ENCODE results near the gene TMPRSS15. TPM values are rescaled to one million over a fixed set of nuclear protein-coding genes. Genes with fewer than 3 reads are reported as not detected.

TMPRSS15 gene
- total and polyA plus RNA-seq, 12 donors: not detected

- H3K36me3 ChIP-seq (replicated peaks in 1 of 2): no peaks in the 10 kb centered on the region
- no peaks in the 10 kb centered on the region for H3K4me1 ChIP-seq (replicated peaks in 1 of 2)
- no peak overlapping the region for H3K27ac ChIP-seq
- no peaks in the 10 kb centered on the region for H3K9me3 ChIP-seq (replicated peaks in 1 of 3)
- H3K27me3 ChIP-seq: no peaks in the 10 kb centered on the region
- no peak overlapping the region for H3K4me3 ChIP-seq
- 77 to 92% (median 88%) methylated on average over 1 of the region's 1 CpG for WGBS, 4 donors
- no peak for DNase-seq
- TF ChIP-seq CTCF (IDR thresholded peaks at IDR 0.05): no peak
- no peak for TF ChIP-seq POLR2A (IDR thresholded peaks at IDR 0.05)
- intact Hi-C loops (cut with DNase I): no loop called here
Observed at GRCh38 chr21:18334066-18334465, 69.5 kb downstream of the TMPRSS15 start.

DNA sequence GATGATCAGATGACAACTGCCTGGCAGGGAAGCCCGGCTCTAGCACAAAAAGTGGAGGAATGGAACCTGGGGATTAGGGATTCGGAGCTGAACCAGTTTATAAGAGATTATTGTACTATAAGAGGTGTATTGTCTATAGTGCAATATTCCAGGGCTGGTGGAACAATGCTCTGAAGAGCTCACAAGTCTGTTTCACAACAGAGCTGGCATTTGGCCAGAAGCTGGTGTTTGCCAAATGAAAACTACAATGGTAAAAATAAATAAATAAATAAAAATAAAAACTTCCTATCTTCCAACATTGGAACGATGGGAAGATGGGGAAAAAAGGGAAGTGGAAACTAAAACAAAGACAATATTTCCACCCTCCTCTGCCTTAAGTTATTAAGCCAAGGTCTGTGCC, 85.4 kb downstream of the TMPRSS15 start:
- 54 to 66% (median 63%) methylated on average over 3 of the region's 3 CpGs for whole genome bisulfite sequencing, 4 donors
- Histone ChIP-seq H3K4me1 (replicated peaks in 1 of 2) (no peaks in the 10 kb centered on the region), H3K27ac (no peak overlapping the region), H3K9me3 (replicated peaks in 1 of 3) (no peaks in the 10 kb centered on the region), H3K27me3 (no peaks in the 10 kb centered on the region), H3K4me3 (no peak overlapping the region), H3K36me3 (replicated peaks in 1 of 2) (no peaks in the 10 kb centered on the region)
- intact Hi-C loops (cut with DNase I): no loop called here
- peak in 1 of 7 donors; percentile 14 for DNase-seq
- TF ChIP-seq POLR2A (IDR thresholded peaks at IDR 0.05) (no peak), CTCF (IDR thresholded peaks at IDR 0.05) (no peak)

GRCh38 chr21:18298228-18298627, 105.4 kb downstream of the TMPRSS15 start:
- H3K27ac ChIP-seq: no peak overlapping the region
- WGBS, 4 donors: 53 to 77% (median 73%) methylated on average over 1 of the region's 1 CpG
- intact Hi-C loops (cut with DNase I): no loop called here

GRCh38 chr21:18294100-18294499, 109.5 kb downstream of the TMPRSS15 start:
- Histone ChIP-seq H3K27me3 (peaks cover 10% of the 10 kb centered on the region), H3K9me3 (replicated peaks in 1 of 3) (no peaks in the 10 kb centered on the region), H3K36me3 (replicated peaks in 1 of 2) (no peaks in the 10 kb centered on the region), H3K4me1 (replicated peaks in 1 of 2) (no peaks in the 10 kb centered on the region), H3K4me3 (no peak overlapping the region), H3K27ac (no peak overlapping the region)
- TF ChIP-seq POLR2A (IDR thresholded peaks at IDR 0.05) (no peak), CTCF (IDR thresholded peaks at IDR 0.05) (no peak)
- no peak for DNase-seq
- intact Hi-C loops (cut with DNase I): no loop called here
- 72 to 86% (median 74%) methylated on average over 9 of the region's 9 CpGs for WGBS, 4 donors

More at GRCh38 chr21:18298228-18298627, 105.4 kb downstream of the TMPRSS15 start:
- Histone ChIP-seq H3K4me1 (replicated peaks in 1 of 2) (no peaks in the 10 kb centered on the region), H3K4me3 (no peak overlapping the region), H3K27me3 (peaks cover 10% of the 10 kb centered on the region), H3K9me3 (replicated peaks in 1 of 3) (no peaks in the 10 kb centered on the region), H3K36me3 (replicated peaks in 1 of 2) (no peaks in the 10 kb centered on the region)
- DNase-seq: no peak
- TF ChIP-seq POLR2A (IDR thresholded peaks at IDR 0.05): no peak
- TF ChIP-seq CTCF (IDR thresholded peaks at IDR 0.05): no peak

All from adrenal gland (tissue), 12 donors.